ENCODE data around the gene NATD1. TPM values are rescaled to one million over a fixed set of nuclear protein-coding genes. Genes with fewer than 3 reads are reported as not detected.

NATD1 gene
- total and polyA plus RNA-seq, 4 donors: 1.4 to 24.5 (median 2.9) TPM

GRCh38 chr17:21298983-21299519, 45.8 kb upstream of the NATD1 start:
- no peak for DNase-seq (ENCODE audit: low spot score)
- WGBS: 62% methylated on average over 13 of the region's 13 CpGs
- no peak overlapping the region for H3K9ac ChIP-seq (ENCODE audit: low read depth in 1 of 2, low read length in 2 of 2)
- no peak overlapping the region for H3K4me3 ChIP-seq (ENCODE audit: low read depth in 1 of 3, low read length in 3 of 3)
- no peak overlapping the region for H3K27ac ChIP-seq (ENCODE audit: low read depth in 1 of 2, low read length in 2 of 2)
- no peaks in the 10 kb centered on the region for H3K9me3 ChIP-seq (ENCODE audit: control insufficient read depth in 4 of 4, low read length in 3 of 4)
- peaks cover 0 to 14% (median 0%) of the 10 kb centered on the region in 4 donors for H3K4me1 ChIP-seq (ENCODE audit: control insufficient read depth in 4 of 4, insufficient read depth in 4 of 4, low read length in 3 of 4)
- H3K36me3 ChIP-seq (ENCODE audit: control insufficient read depth in 4 of 4, insufficient read depth in 3 of 4, low read depth in 1 of 4, low read length in 3 of 4): peaks cover 3 to 55% (median 35%) of the 10 kb centered on the region in 4 donors
- TF ChIP-seq FOXA1 (IDR thresholded peaks at IDR 0.05): no peak
- TF ChIP-seq REST (IDR thresholded peaks at IDR 0.05): no peak
- no peak for TF ChIP-seq FOXA2 (IDR thresholded peaks at IDR 0.05)
- TF ChIP-seq YY1 (IDR thresholded peaks at IDR 0.05): no peak
- TF ChIP-seq ATF3 (IDR thresholded peaks at IDR 0.05): no peak
- TF ChIP-seq HNF4G (IDR thresholded peaks at IDR 0.05): no peak
- TF ChIP-seq CTCF (IDR thresholded peaks at IDR 0.05; ENCODE audit: low read depth, low read length, missing input control): no peak
- TF ChIP-seq EGR1 (IDR thresholded peaks at IDR 0.05; ENCODE audit: low read depth in 2 of 2): no peak
- TF ChIP-seq SP1 (IDR thresholded peaks at IDR 0.05): no peak
- TF ChIP-seq ZBTB33 (IDR thresholded peaks at IDR 0.05): no peak
- no peak for TF ChIP-seq RAD21 (IDR thresholded peaks at IDR 0.05)
- no peak for TF ChIP-seq TAF1 (conservative IDR thresholded peaks at IDR 0.05)
- TF ChIP-seq NR2F2 (IDR thresholded peaks at IDR 0.05): no peak
- H3K27me3 ChIP-seq (ENCODE audit: control insufficient read depth in 4 of 4, insufficient read depth in 4 of 4, low read length in 3 of 4): no peaks in the 10 kb centered on the region

- H3K4me3 ChIP-seq (ENCODE audit: low read depth in 1 of 3, low read length in 3 of 3): no peak overlapping the region
- H3K9ac ChIP-seq (ENCODE audit: low read depth in 1 of 2, low read length in 2 of 2): no peak overlapping the region
- H3K4me1 ChIP-seq (ENCODE audit: control insufficient read depth in 4 of 4, insufficient read depth in 4 of 4, low read length in 3 of 4): peaks cover 0 to 14% (median 0%) of the 10 kb centered on the region in 4 donors
- DNase-seq (ENCODE audit: low spot score): no peak
- H3K27me3 ChIP-seq (ENCODE audit: control insufficient read depth in 4 of 4, insufficient read depth in 4 of 4, low read length in 3 of 4): no peaks in the 10 kb centered on the region
- no peaks in the 10 kb centered on the region for H3K9me3 ChIP-seq (ENCODE audit: control insufficient read depth in 4 of 4, low read length in 3 of 4)
- 77% methylated on average over 22 of the region's 22 CpGs for WGBS
- peaks cover 3 to 48% (median 31%) of the 10 kb centered on the region in 4 donors for H3K36me3 ChIP-seq (ENCODE audit: control insufficient read depth in 4 of 4, insufficient read depth in 3 of 4, low read depth in 1 of 4, low read length in 3 of 4)
- H3K27ac ChIP-seq (ENCODE audit: low read depth in 1 of 2, low read length in 2 of 2): no peak overlapping the region
- TF ChIP-seq GABPA (IDR thresholded peaks at IDR 0.05 in 1 of 2, conservative IDR thresholded peaks at IDR 0.05 in 1 of 2): no peak
- TF ChIP-seq ATF3 (IDR thresholded peaks at IDR 0.05): no peak
- TF ChIP-seq RXRA (IDR thresholded peaks at IDR 0.05): no peak
- no peak for TF ChIP-seq RAD21 (IDR thresholded peaks at IDR 0.05)
- no peak for TF ChIP-seq ZBTB33 (IDR thresholded peaks at IDR 0.05)
- TF ChIP-seq YY1 (IDR thresholded peaks at IDR 0.05): no peak
- TF ChIP-seq JUND (IDR thresholded peaks at IDR 0.05): no peak
- no peak for TF ChIP-seq TAF1 (conservative IDR thresholded peaks at IDR 0.05)
- no peak for TF ChIP-seq MAX (IDR thresholded peaks at IDR 0.05)
Observed at GRCh38 chr17:21298056-21298982, 45.1 kb upstream of the NATD1 start.

Measured in liver (tissue), 9 donors.